Adrenal gland (tissue), 12 donors: ENCODE measurements around the gene NDOR1. TPM values are rescaled to one million over a fixed set of nuclear protein-coding genes. Genes with fewer than 3 reads are reported as not detected.
A peak's percentile ranks its signal among the peaks of the same experiment; 100 is the strongest.

Source experiments
- DNase-seq, 7 donors: peaks; one replicate each; pipeline ENCODE4 v3.0.0-alpha.2; 2019 to 2020
- H3K27ac ChIP-seq, 5 donors: fragments of 200-600 bp; sonication (generic) in 4 of 5; 1 replicate in 3 of 5; 2 replicates in 2 of 5; pipeline versions ENCODE4 v1.5.1 to v1.8.0; 2016 to 2020; ENCODE audit warnings: mild to moderate bottlenecking in 1 of 5
- H3K27me3 ChIP-seq: fragments of 200-600 bp; 2 replicates; pipeline ENCODE4 v1.8.0; 2021
- H3K36me3 ChIP-seq, 2 donors: fragments of 200-600 bp; replicated peaks in 1 of 2; 1 replicate in 1 of 2; 2 replicates in 1 of 2; pipeline versions ENCODE4 v1.5.1 to v1.8.0; 2018 to 2022
- H3K4me1 ChIP-seq, 2 donors: fragments of 200-600 bp; replicated peaks in 1 of 2; 1 replicate in 1 of 2; 2 replicates in 1 of 2; pipeline versions ENCODE4 v1.5.1 to v1.8.0; 2018 to 2021
- H3K4me3 ChIP-seq, 4 donors: fragments of 200-600 bp; sonication (generic) in 3 of 4; one replicate each; pipeline ENCODE4 v1.5.1; 2016 to 2018
- H3K9me3 ChIP-seq, 3 donors: fragments of 200-600 bp; sonication (generic) in 1 of 3; replicated peaks in 1 of 3; 1 replicate in 2 of 3; 2 replicates in 1 of 3; pipeline versions ENCODE4 v1.5.1 to v1.8.0; 2016 to 2021
- CTCF ChIP-seq, 6 experiments: fragments of 450-650 bp in 4 of 6; fragments of 200-600 bp in 2 of 6; sonication (generic) in 1 of 6; IDR thresholded peaks; 1 replicate in 5 of 6; 2 replicates in 1 of 6; pipeline versions ENCODE4 v1.5.1 to v1.8.0; 2016 to 2021; ENCODE audit warnings: antibody characterized with exemption in 6 of 6, mild to moderate bottlenecking in 2 of 6, moderate library complexity in 1 of 6
- POLR2A ChIP-seq, 2 donors: fragments of 450-650 bp; IDR thresholded peaks; one replicate each; pipeline ENCODE4 v1.6.1; 2017; ENCODE audit warnings: antibody characterized with exemption in 2 of 2, mild to moderate bottlenecking in 2 of 2, moderate library complexity in 1 of 2
- WGBS, 4 donors: extraction: QIAGEN DNeasy Blood & Tissue Kit in 2 of 4; methylation state at CpG; one replicate each; pipeline versions ENCODE4 v1.1.5 to v1.1.7; 2013 to 2017; 5-methylcytosine and 5-hydroxymethylcytosine counted together
- intact Hi-C, 2 donors: fragments of 100-400 bp; cut with DNase I; formaldehyde crosslinking; loops; one replicate each; pipeline versions ENCODE4 v1.14.1 to v1.15.0; 2022 to 2023
- polyA plus RNA-seq, 3 donors: library from polyadenylated mRNA; stranded (reverse); fragments of 200-250 nt in 2 of 3; fragments of 350-450 nt in 1 of 3; fragmentation: Illumina TruSeq in 1 of 3; extraction: RNeasy Lipid Tissue Mini Kit (QIAGEN cat#74804) in 1 of 3; gene quantifications; one replicate each; pipeline ENCODE4 v1.2.3, GENCODE V29; 2013 to 2014
- total RNA-seq, 9 donors: library from RNA; depleted of rRNA in 4 of 9; stranded (reverse); fragments of >200 nt in 4 of 9; fragments of 120-200 nt in 1 of 9; fragmentation: NEBNext Ultra II Directional in 1 of 9; extraction: Animal tissue kit (Norgen Biotek cat#: 25700) in 1 of 9; gene quantifications; one replicate each; pipeline versions ENCODE4 v1.1.0 to v1.2.4, GENCODE V29; 2013 to 2023
- donor health status: healthy with polysubstance abuse.
- donor health status: Bipolar disorder and iron deficiency.
- donor health status: DM: yes; HTN: yes; CAD: no.
- donor health status: DM: no; HTN: no; CAD: no.
- donor health status: DM: no; HTN: no; CAD: no.
- donor health status: DM: yes; HTN: yes; CAD: no.

NDOR1 gene
- total and polyA plus RNA-seq, 12 donors: 1.6 to 36.4 (median 13.7) TPM

DNA sequence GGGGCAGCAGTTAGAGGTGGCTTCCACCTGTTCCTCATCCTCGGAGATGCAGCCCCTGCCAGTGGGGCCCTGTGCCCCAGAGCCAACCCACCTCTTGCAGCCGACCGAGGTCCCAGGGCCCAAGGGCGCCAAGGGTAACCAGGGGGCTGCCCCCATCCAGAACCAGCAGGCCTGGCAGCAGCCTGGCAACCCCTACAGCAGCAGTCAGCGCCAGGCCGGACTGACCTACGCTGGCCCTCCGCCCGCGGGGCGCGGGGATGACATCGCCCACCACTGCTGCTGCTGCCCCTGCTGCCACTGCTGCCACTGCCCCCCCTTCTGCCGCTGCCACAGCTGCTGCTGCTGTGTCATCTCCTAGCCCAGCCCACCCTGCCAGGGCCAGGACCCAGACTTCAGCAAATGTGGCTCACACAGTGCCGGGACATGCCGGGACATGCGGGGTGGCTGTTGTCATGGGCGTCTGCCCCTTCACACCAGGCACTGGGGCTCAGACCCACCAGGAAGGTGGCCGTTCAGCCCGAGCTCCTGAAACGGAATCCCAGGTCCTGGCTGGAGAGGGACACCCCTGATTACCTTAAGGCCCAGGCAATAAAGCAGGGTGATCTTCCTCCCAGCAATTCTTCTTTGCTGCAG lies 20.3 kb downstream of the NDOR1 start:
- H3K36me3 ChIP-seq: no peaks in the 10 kb centered on the region
- intact Hi-C loops: loop anchor here (5.0 kb wide), 1 partner anchor 109 kb away; no protein-coding TSS in a partner anchor
- TF ChIP-seq CTCF (IDR thresholded peaks at IDR 0.05): no peak
- TF ChIP-seq POLR2A (IDR thresholded peaks at IDR 0.05): no peak
- H3K4me3 ChIP-seq: no peak overlapping the region
- DNase-seq: no peak
- H3K27me3 ChIP-seq: peaks cover 22% of the 10 kb centered on the region
- WGBS, 4 donors: 78 to 84% (median 82%) methylated on average over 17 to 21 of the region's 21 CpGs; no CpG with 5 or more reads in 1 of the 4 donors
- peaks cover 13 to 20% of the 10 kb centered on the region in 2 donors for H3K4me1 ChIP-seq
- H3K9me3 ChIP-seq: no peaks in the 10 kb centered on the region
- H3K27ac ChIP-seq: no peak overlapping the region

DNA sequence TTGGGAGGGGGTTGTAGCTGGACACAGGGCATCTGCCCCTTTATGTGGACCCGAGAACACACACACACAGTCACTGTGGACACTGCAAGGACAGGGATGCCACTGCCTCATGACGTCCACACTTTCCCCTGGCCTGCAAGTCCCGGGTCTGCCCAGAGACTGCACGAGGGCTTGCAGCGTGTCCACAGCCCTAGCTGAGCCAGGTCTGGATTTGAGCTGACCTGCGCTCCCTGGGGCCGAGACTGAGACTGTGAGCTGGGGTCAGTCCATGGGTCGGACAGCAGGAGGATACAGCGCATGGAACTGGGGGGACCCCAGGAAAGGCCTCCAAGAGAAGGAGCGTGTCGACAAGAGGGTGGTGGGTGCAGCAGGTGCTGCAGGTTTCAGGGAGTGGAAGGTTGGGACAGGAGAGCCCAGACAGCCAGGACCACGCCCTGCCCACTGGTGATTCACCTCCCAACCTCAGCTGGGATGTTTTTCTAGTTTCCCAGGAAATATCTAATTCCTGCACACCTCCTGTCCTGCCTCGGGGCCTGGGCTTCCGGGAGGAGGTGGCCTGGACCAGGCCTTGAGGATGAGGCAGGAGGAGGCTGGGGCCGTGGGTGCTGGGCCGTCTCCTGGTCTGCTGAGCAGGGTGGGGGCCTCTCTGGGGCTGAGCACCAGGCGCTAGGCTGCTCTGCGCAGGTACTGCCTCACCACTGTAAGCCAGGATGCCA lies 21.0 kb downstream of the NDOR1 start:
- H3K27me3 ChIP-seq: peaks cover 29% of the 10 kb centered on the region
- intact Hi-C loops: loop anchor here (5.0 kb wide), 1 partner anchor 109 kb away; no protein-coding TSS in a partner anchor
- 60 to 72% (median 67%) methylated on average over 17 to 18 of the region's 18 CpGs for WGBS, 4 donors
- no peak for TF ChIP-seq POLR2A (IDR thresholded peaks at IDR 0.05)
- no peak for TF ChIP-seq CTCF (IDR thresholded peaks at IDR 0.05)
- peaks cover 10 to 18% of the 10 kb centered on the region in 2 donors for H3K4me1 ChIP-seq
- no peak overlapping the region for H3K4me3 ChIP-seq
- no peak for DNase-seq
- no peaks in the 10 kb centered on the region for H3K36me3 ChIP-seq
- no peaks in the 10 kb centered on the region for H3K9me3 ChIP-seq
- no peak overlapping the region for H3K27ac ChIP-seq

DNA sequence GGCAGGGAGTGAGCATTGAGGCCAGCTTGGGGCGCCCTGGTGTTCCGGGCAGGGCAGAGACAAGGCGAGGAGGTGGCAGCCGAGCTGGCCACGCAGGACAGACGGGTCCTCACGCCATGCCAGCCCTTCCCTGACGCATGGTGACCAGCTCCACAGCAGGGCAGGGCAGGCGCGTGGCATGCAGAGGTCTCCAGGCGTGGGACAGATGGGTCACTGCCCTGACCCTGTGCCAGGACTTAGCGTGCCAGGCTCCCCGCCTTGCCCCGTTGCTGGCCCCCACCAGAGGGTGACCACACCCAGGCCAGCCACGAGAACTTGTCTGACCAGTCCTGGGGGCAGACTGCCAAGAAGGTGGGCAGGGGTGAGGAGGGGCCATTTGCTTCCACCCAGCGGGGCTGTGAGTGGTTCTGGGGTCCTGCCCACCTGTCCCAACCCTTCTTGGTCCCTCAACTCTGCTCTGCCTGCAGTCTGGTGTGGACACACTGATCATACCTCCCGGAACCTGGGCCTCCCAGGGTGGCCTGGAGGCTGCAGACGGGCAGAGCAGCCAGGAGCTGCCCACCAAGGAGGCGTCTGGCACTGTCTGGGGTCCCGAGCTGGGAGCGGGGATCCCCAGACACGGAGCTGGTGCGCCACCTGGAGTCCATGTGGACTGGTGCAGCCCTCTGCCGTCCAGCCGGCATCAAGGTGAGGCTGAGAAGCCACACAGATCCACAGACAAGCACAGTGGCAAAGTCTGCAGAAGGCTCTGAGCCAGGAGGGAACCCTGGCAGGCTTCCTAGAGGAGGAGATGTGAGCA lies 21.8 kb downstream of the NDOR1 start, which contains the start of gene RNF224:
TSS of gene RNF224 (plus strand) at position 449 of the 799 bp plus-strand sequence. CDS start 834 bp downstream, outside the sequence.
- H3K27ac ChIP-seq: no peak within 1 kb of the TSS
- no peaks in the 10 kb centered on the region for H3K36me3 ChIP-seq
- WGBS, 4 donors: 32 to 46% (median 34%) methylated on average over 17 to 25 of the region's 25 CpGs; no CpG with 5 or more reads in 1 of the 4 donors
- no peaks in the 10 kb centered on the region for H3K9me3 ChIP-seq
- peaks cover 8 to 16% of the 10 kb centered on the region in 2 donors for H3K4me1 ChIP-seq
- DNase-seq: peak; percentile 75 to 89 (median 84)
- intact Hi-C loops: loop anchor here (5.0 kb wide), 1 partner anchor 110 kb away; no protein-coding TSS in a partner anchor
- H3K4me3 ChIP-seq: no peak within 1 kb of the TSS
- H3K27me3 ChIP-seq: peaks cover 36% of the 10 kb centered on the region
- TF ChIP-seq CTCF (IDR thresholded peaks at IDR 0.05) (peak; percentile 74 to 95 (median 90)), POLR2A (IDR thresholded peaks at IDR 0.05) (no peak)
